HFFc6 (cell line): Measurements from ENCODE around the gene SLC17A5. TPM values are rescaled to one million over a fixed set of nuclear protein-coding genes. Genes with fewer than 3 reads are reported as not detected.

Experiments
- DNase-seq: peaks from one replicate; pipeline ENCODE4 v3.0.0-alpha.2; 2018
- H3K27ac Mint-ChIP-seq: 2 replicates; pipeline ENCODE4 v1.8.0; 2020; ENCODE audit warnings: mild to moderate bottlenecking, mixed read lengths
- H3K27me3 Mint-ChIP-seq: 2 replicates; pipeline ENCODE4 v1.8.0; 2021; ENCODE audit warnings: mild to moderate bottlenecking, moderate library complexity, mixed read lengths; ENCODE audit not compliant: insufficient read depth
- H3K36me3 Mint-ChIP-seq: 2 replicates; pipeline ENCODE4 v1.8.0; 2021; ENCODE audit warnings: low read depth, mixed read lengths
- H3K4me1 Mint-ChIP-seq: 2 replicates; pipeline ENCODE4 v1.8.0; 2020; ENCODE audit warnings: low read depth, mixed read lengths
- H3K4me3 Mint-ChIP-seq: 2 replicates; pipeline ENCODE4 v1.8.0; 2020; ENCODE audit warnings: mild to moderate bottlenecking, moderate library complexity, mixed read lengths
- H3K9me3 Mint-ChIP-seq: 2 replicates; pipeline ENCODE4 v1.8.0; 2020; ENCODE audit warnings: mild to moderate bottlenecking, mixed read lengths
- total RNA-seq, 6 experiments: library from RNA; stranded (reverse); fragmentation: NEBNext Ultra II Directional; extraction: Animal tissue kit (Norgen Biotek cat#: 25700); gene quantifications; 2 replicates in 1 of 6; 3 replicates in 5 of 6; pipeline ENCODE4 v1.2.3, GENCODE V29; 2021
- TF ChIP-seq, protein P1 (sequence below): fragments of 200-600 bp; sonication (generic); IDR thresholded peaks from 2 replicates; pipeline ENCODE4 v1.5.0; 2021; ENCODE audit warnings: antibody characterized with exemption, mild to moderate bottlenecking

Gene SLC17A5
- total RNA-seq, 6 experiments from 2014 or later = 20.4 to 29.9 (median 26.8) TPM

DNA sequence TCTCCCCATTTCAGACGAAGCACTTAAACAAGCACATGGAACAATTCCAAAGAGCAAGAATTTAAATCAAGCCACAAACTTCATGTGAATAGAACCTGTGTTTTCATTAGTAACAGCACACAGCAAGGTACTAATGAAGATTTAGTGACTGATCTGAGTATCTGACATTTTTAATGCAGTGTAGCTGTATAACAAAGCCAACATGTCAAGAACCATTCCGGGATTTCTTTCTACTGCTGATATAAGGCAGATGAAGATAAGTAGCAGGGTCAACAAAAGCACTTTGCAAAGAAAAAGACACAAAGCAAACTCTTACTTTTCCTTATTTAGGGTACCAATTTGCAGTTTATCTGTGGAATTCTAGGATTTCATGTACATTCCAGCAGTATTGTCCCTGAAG, 11.3 kb downstream of the SLC17A5 start:
- Mint-ChIP-seq H3K4me3 (no peak overlapping the region), H3K27me3 (peaks cover 1% of the 10 kb centered on the region), H3K36me3 (peaks cover 9% of the 10 kb centered on the region; the same call in 1 of the 2 replicates), H3K27ac (no peak overlapping the region), H3K4me1 (peaks cover 46% of the 10 kb centered on the region), H3K9me3 (no peaks in the 10 kb centered on the region)
- no peak for DNase-seq
- TF ChIP-seq, protein P1, sequence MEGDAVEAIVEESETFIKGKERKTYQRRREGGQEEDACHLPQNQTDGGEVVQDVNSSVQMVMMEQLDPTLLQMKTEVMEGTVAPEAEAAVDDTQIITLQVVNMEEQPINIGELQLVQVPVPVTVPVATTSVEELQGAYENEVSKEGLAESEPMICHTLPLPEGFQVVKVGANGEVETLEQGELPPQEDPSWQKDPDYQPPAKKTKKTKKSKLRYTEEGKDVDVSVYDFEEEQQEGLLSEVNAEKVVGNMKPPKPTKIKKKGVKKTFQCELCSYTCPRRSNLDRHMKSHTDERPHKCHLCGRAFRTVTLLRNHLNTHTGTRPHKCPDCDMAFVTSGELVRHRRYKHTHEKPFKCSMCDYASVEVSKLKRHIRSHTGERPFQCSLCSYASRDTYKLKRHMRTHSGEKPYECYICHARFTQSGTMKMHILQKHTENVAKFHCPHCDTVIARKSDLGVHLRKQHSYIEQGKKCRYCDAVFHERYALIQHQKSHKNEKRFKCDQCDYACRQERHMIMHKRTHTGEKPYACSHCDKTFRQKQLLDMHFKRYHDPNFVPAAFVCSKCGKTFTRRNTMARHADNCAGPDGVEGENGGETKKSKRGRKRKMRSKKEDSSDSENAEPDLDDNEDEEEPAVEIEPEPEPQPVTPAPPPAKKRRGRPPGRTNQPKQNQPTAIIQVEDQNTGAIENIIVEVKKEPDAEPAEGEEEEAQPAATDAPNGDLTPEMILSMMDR = no peak

DNA sequence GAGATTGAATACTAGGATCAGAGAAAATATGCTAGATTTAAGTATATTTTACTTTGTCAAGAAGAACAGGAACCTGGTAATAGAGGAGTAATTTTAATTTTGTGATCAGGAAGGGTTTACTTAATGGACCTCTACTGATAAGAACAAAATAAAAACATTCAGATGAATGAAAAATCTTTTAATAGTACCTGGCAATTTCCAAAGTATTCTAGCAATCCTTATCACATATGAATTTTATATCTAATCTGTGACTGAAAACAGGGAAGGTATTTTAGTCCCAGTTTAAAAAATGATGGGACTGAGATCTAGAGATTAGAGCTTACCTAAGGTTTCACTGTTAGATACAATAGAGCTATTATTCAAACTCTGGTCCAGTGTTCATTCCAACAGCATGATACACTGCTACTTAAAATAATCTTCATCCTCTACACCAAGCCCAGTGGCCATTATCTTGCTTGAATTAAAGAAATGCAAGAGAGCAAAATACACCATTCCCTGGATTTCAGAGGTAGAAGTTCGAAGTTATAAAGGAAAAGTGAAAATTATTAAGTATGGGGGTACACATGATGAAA, 13.5 kb downstream of the SLC17A5 start:
- Mint-ChIP-seq H3K9me3 (no peaks in the 10 kb centered on the region), H3K36me3 (peaks cover 13% of the 10 kb centered on the region), H3K4me1 (peaks cover 33% of the 10 kb centered on the region), H3K4me3 (no peak overlapping the region), H3K27me3 (no peaks in the 10 kb centered on the region; the same call in 1 of the 2 replicates), H3K27ac (no peak overlapping the region)
- no peak for DNase-seq
- TF ChIP-seq, protein P1 = no peak

DNA sequence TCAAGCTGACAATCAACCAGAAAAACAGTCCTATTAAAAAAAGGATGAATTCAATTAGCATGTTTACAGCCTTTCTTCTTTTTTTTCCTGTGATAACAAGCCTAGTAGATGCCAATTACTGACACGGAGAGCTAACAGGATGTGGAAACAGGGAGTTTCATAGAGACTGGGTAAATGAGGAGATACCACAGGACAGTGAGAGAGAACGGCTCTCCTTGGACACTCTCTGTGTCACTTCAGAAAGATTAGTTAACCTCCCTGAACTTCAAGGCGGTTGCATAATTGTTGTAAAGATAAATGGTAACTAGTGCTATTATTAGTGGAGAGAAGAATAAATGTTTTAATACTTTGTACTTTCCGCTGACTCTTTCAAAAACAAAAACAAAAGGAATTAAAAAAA, 14.8 kb downstream of the SLC17A5 start:
- no peaks in the 10 kb centered on the region for H3K9me3 Mint-ChIP-seq
- H3K4me3 Mint-ChIP-seq = no peak overlapping the region
- H3K27me3 Mint-ChIP-seq = no peaks in the 10 kb centered on the region
- H3K27ac Mint-ChIP-seq = no peak overlapping the region
- peaks cover 26% of the 10 kb centered on the region for H3K4me1 Mint-ChIP-seq
- TF ChIP-seq, protein P1 = no peak
- H3K36me3 Mint-ChIP-seq = peaks cover 13% of the 10 kb centered on the region
- no peak for DNase-seq

DNA sequence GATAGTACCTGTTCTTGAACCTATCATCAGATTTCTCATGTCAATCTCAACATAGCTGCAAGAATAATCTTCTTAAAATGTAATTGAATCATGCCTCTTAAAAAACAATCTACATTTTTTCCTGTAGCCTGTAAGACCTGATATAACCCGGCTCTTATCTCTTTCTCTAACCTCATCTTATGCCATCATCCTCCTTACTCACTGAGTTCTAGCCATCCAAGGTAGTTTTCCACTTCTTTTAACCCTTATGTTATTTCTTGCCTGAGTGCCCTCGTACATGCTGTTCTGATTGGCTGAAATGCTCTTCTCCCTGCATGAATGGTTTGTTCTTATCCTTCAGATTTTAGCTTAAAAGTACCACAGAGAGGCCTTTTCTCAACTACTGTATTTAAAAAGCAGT, 16.4 kb downstream of the SLC17A5 start:
- peaks cover 24% of the 10 kb centered on the region for H3K4me1 Mint-ChIP-seq
- H3K4me3 Mint-ChIP-seq = no peak overlapping the region
- H3K27ac Mint-ChIP-seq = no peak overlapping the region
- DNase-seq = no peak
- H3K27me3 Mint-ChIP-seq = no peaks in the 10 kb centered on the region
- H3K36me3 Mint-ChIP-seq = peaks cover 13% of the 10 kb centered on the region
- H3K9me3 Mint-ChIP-seq = no peaks in the 10 kb centered on the region
- TF ChIP-seq, protein P1 = no peak

DNA sequence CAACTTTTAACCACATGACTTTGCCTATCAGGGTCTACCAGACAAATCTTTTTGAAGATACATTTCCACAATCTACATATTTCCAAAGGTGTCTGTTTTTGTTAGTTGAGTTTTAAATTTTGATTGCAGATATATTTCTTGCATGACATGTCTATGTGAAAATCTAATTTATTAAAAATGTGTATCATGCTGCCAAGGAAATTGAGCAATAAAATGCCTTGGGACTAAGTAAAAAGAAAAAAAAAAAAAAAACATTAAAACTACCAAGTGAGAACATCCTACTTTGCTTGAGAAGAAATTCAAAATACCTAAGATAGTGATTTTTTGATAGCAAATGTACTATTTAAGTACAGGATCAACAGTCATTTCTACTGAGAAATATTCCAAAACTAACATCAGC, 17.7 kb downstream of the SLC17A5 start:
- Mint-ChIP-seq H3K27me3 (no peaks in the 10 kb centered on the region), H3K4me3 (no peak overlapping the region), H3K9me3 (no peaks in the 10 kb centered on the region), H3K4me1 (peaks cover 33% of the 10 kb centered on the region), H3K27ac (no peak overlapping the region), H3K36me3 (peaks cover 21% of the 10 kb centered on the region)
- no peak for DNase-seq
- TF ChIP-seq, protein P1 = no peak

DNA sequence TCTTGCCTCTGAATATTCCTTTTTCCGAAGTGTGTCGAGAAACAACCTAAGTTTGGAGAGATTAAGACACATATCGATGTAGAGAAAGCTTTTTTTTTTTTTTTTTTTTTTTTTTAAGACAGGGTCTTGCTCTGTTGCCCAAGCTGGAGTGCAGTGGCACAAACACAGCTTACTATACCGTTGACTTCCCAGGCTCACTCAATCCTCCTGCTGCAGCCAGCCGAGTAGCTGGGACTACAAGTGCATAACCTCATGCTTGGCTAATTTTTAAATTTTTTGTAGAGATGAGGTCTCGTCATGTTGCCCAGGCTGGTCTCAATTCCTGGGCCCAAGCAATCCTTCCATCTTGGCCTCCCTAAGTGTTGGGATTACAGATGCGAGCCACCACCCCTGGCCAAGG, 21.4 kb downstream of the SLC17A5 start:
- no peaks in the 10 kb centered on the region for H3K27me3 Mint-ChIP-seq
- H3K36me3 Mint-ChIP-seq = peaks cover 17% of the 10 kb centered on the region
- peaks cover 18% of the 10 kb centered on the region for H3K4me1 Mint-ChIP-seq
- no peak for DNase-seq
- 0 out of 2 replicates have a peak overlapping the region, but pooled peaks have one; percentile 80 for H3K27ac Mint-ChIP-seq
- H3K9me3 Mint-ChIP-seq = no peaks in the 10 kb centered on the region
- TF ChIP-seq, protein P1 = no peak
- H3K4me3 Mint-ChIP-seq = no peak overlapping the region
